GDM1 (cell line): ENCODE data around the gene ARIH1.

Source experiments
- DNase-seq: peaks from one replicate; lab custom pipeline; 2025; lab: John Stamatoyannopoulos, UW

Gene ARIH1

GRCh38 chr15:72487070-72487797, 13.1 kb downstream of the ARIH1 start:
- DNase-seq, result no peak

GRCh38 chr15:72488558-72488957, 14.4 kb downstream of the ARIH1 start:
- DNase-seq, result no peak

GRCh38 chr15:72489943-72490554, 15.9 kb downstream of the ARIH1 start:
- DNase-seq, result no peak

- DNase-seq, result no peak
Observed at GRCh38 chr15:72491768-72492167, 17.6 kb downstream of the ARIH1 start.

GRCh38 chr15:72492733-72493132, 18.6 kb downstream of the ARIH1 start:
- no peak for DNase-seq

GRCh38 chr15:72493220-72493619, 19.1 kb downstream of the ARIH1 start:
- no peak for DNase-seq

GRCh38 chr15:72495007-72495406, 20.9 kb downstream of the ARIH1 start:
- no peak for DNase-seq

GRCh38 chr15:72496783-72497182, 22.7 kb downstream of the ARIH1 start:
- no peak for DNase-seq

- DNase-seq, result no peak
Observed at GRCh38 chr15:72497402-72497801, 23.3 kb downstream of the ARIH1 start.

- no peak for DNase-seq
Observed at GRCh38 chr15:72502220-72502809, 28.2 kb downstream of the ARIH1 start.

- DNase-seq, result no peak
Observed at GRCh38 chr15:72503147-72503546, 29.0 kb downstream of the ARIH1 start.

- no peak for DNase-seq
Observed at GRCh38 chr15:72507402-72508092, 33.4 kb downstream of the ARIH1 start.

- no peak for DNase-seq
Observed at GRCh38 chr15:72509484-72509883, 35.4 kb downstream of the ARIH1 start.

- DNase-seq, result no peak
Observed at GRCh38 chr15:72511536-72511935, 37.4 kb downstream of the ARIH1 start.

- DNase-seq, result no peak
Observed at GRCh38 chr15:72515591-72516389, 41.7 kb downstream of the ARIH1 start.

- no peak for DNase-seq
Observed at GRCh38 chr15:72516777-72517176, 42.6 kb downstream of the ARIH1 start.

GRCh38 chr15:72521682-72522081, 47.6 kb downstream of the ARIH1 start:
- DNase-seq, result no peak

GRCh38 chr15:72532991-72533601, 59.0 kb downstream of the ARIH1 start:
- DNase-seq, result peak; percentile 7

- no peak for DNase-seq
Observed at GRCh38 chr15:72534523-72534922, 60.4 kb downstream of the ARIH1 start.

- no peak for DNase-seq
Observed at GRCh38 chr15:72535911-72536310, 61.8 kb downstream of the ARIH1 start.

- no peak for DNase-seq
Observed at GRCh38 chr15:72536506-72536905, 62.4 kb downstream of the ARIH1 start.

- no peak for DNase-seq
Observed at GRCh38 chr15:72538931-72539330, 64.8 kb downstream of the ARIH1 start.
